SK-N-SH (cell line): ENCODE measurements around the gene MARCHF10. TPM values are rescaled to one million over a fixed set of nuclear protein-coding genes. Genes with fewer than 3 reads are reported as not detected.

Source experiments
- CTCF ChIA-PET: fragments of 300-600, 350-600 bp; formaldehyde crosslinking; extraction: SDS; loops from one replicate; lab custom pipeline; 2021; lab: Yijun Ruan, JAX
- POLR2A ChIA-PET: fragments of 350-600 bp; sonication (Branson Sonifier 250); formaldehyde crosslinking; extraction: SDS; loops from one replicate; lab custom pipeline; 2020; ENCODE audit warnings: antibody characterized with exemption, inconsistent platforms; lab: Yijun Ruan, JAX
- DNase-seq: peaks from one replicate; pipeline ENCODE4 v3.0.0; 2012
- H2AFZ ChIP-seq: fragments of 200-600 bp; sonication (generic); 2 replicates; pipeline ENCODE4 v1.8.1; 2016; ENCODE audit warnings: antibody characterized with exemption, mild to moderate bottlenecking, low read depth
- H3F3A ChIP-seq: fragments of 200-600 bp; sonication (generic); replicated peaks from 2 replicates; pipeline ENCODE3; 2016; ENCODE audit warnings: antibody characterized with exemption, mild to moderate bottlenecking; ENCODE audit not compliant: insufficient read depth
- H3K27ac ChIP-seq, 2 experiments: fragments of 200-500 bp in 1 of 2; fragments of 200-600 bp in 1 of 2; sonication (Bioruptor generic) in 1 of 2; sonication (generic), shearing (Covaris generic) in 1 of 2; 2 replicates each; pipeline versions ENCODE4 v1.5.1 to v1.6.1; 2014 to 2016; ENCODE audit warnings: low read depth in 2 of 2, inconsistent platforms in 1 of 2, low read length in 1 of 2, mild to moderate bottlenecking in 1 of 2, mixed read lengths in 1 of 2
- H3K27me3 ChIP-seq: fragments of 200-600 bp; sonication (generic), shearing (Covaris generic); 2 replicates; pipeline ENCODE4 v1.6.1; 2016; ENCODE audit warnings: mixed run types; ENCODE audit not compliant: insufficient read depth
- H3K36me3 ChIP-seq, 2 experiments: fragments of 200-500 bp in 1 of 2; fragments of 200-600 bp in 1 of 2; sonication (Bioruptor generic) in 1 of 2; sonication (generic) in 1 of 2; replicated peaks in 1 of 2; 2 replicates each; pipeline versions ENCODE3 to v1.5.1; 2014 to 2016; ENCODE audit warnings: low read length in 1 of 2, mild to moderate bottlenecking in 1 of 2; ENCODE audit not compliant: insufficient read depth in 2 of 2, control insufficient read depth in 1 of 2
- H3K4me1 ChIP-seq, 2 experiments: fragments of 200-500 bp in 1 of 2; fragments of 200-600 bp in 1 of 2; sonication (Bioruptor generic) in 1 of 2; sonication (generic), shearing (Covaris generic) in 1 of 2; 2 replicates each; pipeline versions ENCODE4 v1.5.1 to v1.6.1; 2014 to 2016; ENCODE audit warnings: low read depth in 1 of 2, low read length in 1 of 2, mixed run types in 1 of 2; ENCODE audit not compliant: insufficient read depth in 2 of 2, control insufficient read depth in 1 of 2
- H3K4me2 ChIP-seq: fragments of 200-600 bp; sonication (generic), shearing (Covaris generic); 2 replicates; pipeline ENCODE4 v1.6.1; 2017; ENCODE audit warnings: mixed run types
- H3K4me3 ChIP-seq, 2 experiments: fragments of 200-500 bp in 1 of 2; fragments of 200-600 bp in 1 of 2; sonication (Bioruptor generic) in 1 of 2; sonication (generic), shearing (Covaris generic) in 1 of 2; 2 replicates each; pipeline versions ENCODE4 v1.5.1 to v1.8.1; 2014 to 2016; ENCODE audit warnings: low read depth in 2 of 2, inconsistent platforms in 1 of 2, low read length in 1 of 2, mild to moderate bottlenecking in 1 of 2, mixed read lengths in 1 of 2, moderate library complexity in 1 of 2
- H3K79me2 ChIP-seq: fragments of 200-600 bp; sonication (generic); 2 replicates; pipeline ENCODE4 v1.8.1; 2017; ENCODE audit warnings: mild to moderate bottlenecking; ENCODE audit not compliant: insufficient read depth
- H3K9ac ChIP-seq: fragments of 200-600 bp; sonication (generic); 2 replicates; pipeline ENCODE4 v1.6.1; 2017; ENCODE audit warnings: mixed run types
- H3K9me2 ChIP-seq: fragments of 200-600 bp; sonication (generic); 2 replicates; pipeline ENCODE4 v1.6.1; 2017; ENCODE audit warnings: mixed run types
- H3K9me3 ChIP-seq: fragments of 200-600 bp; sonication (generic); 2 replicates; pipeline ENCODE4 v1.6.1; 2017; ENCODE audit warnings: mixed run types, mild to moderate bottlenecking, moderate library complexity
- H4K20me1 ChIP-seq: fragments of 200-600 bp; sonication (generic); 2 replicates; pipeline ENCODE4 v1.6.1; 2017; ENCODE audit warnings: mild to moderate bottlenecking, mixed run types; ENCODE audit not compliant: insufficient read depth
- CHD2 ChIP-seq: fragments of 150-350 bp; IDR thresholded peaks from 2 replicates; pipeline ENCODE4 v1.6.1; 2018; ENCODE audit warnings: low read length; ENCODE audit not compliant: partially characterized antibody
- EZH2phosphoT487 ChIP-seq: fragments of 200-600 bp; sonication (generic); IDR thresholded peaks from 2 replicates; pipeline ENCODE4 v1.6.1; 2017; ENCODE audit warnings: low read depth, mixed run types, mild to moderate bottlenecking, antibody characterized with exemption, moderate library complexity, borderline replicate concordance
- JUND ChIP-seq: IDR thresholded peaks from 2 replicates; pipeline ENCODE4 v1.4.0; 2012
- NFIC ChIP-seq: IDR thresholded peaks from 2 replicates; pipeline ENCODE4 v1.4.0; 2012; ENCODE audit warnings: borderline replicate concordance
- RXRA ChIP-seq: IDR thresholded peaks from 2 replicates; pipeline ENCODE4 v1.4.0; 2012; ENCODE audit warnings: low read depth, mild to moderate bottlenecking, borderline replicate concordance
- SMC3 ChIP-seq: IDR thresholded peaks from 2 replicates; pipeline ENCODE4 v1.6.1; 2012; ENCODE audit warnings: low read depth, low read length, improper control_type of control experiment
- TEAD4 ChIP-seq: IDR thresholded peaks from 2 replicates; pipeline ENCODE4 v1.4.0; 2012; ENCODE audit warnings: mild to moderate bottlenecking, borderline replicate concordance; ENCODE audit not compliant: insufficient read depth
- WGBS: methylation state at CpG from one replicate; pipeline ENCODE4 v1.1.6; 2017; ENCODE audit warnings: low lambda C conversion rate; 5-methylcytosine and 5-hydroxymethylcytosine counted together
- polyA plus RNA-seq, 3 experiments: library from polyadenylated mRNA; depleted of rRNA; stranded (reverse); fragments of >200 nt; gene quantifications; 2 replicates each; pipeline ENCODE4 v1.2.3, GENCODE V29; 2012
- TF ChIP-seq, protein P1 (sequence below): fragments of 200-600 bp; sonication (generic); IDR thresholded peaks from 2 replicates; pipeline ENCODE4 v1.6.1; 2017; ENCODE audit warnings: antibody characterized with exemption, mild to moderate bottlenecking, moderate library complexity
- TF ChIP-seq, protein P2 (sequence below): IDR thresholded peaks from 2 replicates; pipeline ENCODE4 v1.4.0; 2012; ENCODE audit warnings: low read depth, borderline replicate concordance
- TF ChIP-seq, protein P3 (sequence below): IDR thresholded peaks from 2 replicates; pipeline ENCODE4; 2012
- TF ChIP-seq, protein P4 (sequence below): fragments of 150-350 bp; IDR thresholded peaks from 2 replicates; pipeline ENCODE4 v1.6.1; 2016; ENCODE audit warnings: mild to moderate bottlenecking, low read depth, low read length

MARCHF10 gene
- polyA plus RNA-seq, 1 of the 3 experiments (the other 2 are of a cell fraction) = 0.16 TPM

DNA sequence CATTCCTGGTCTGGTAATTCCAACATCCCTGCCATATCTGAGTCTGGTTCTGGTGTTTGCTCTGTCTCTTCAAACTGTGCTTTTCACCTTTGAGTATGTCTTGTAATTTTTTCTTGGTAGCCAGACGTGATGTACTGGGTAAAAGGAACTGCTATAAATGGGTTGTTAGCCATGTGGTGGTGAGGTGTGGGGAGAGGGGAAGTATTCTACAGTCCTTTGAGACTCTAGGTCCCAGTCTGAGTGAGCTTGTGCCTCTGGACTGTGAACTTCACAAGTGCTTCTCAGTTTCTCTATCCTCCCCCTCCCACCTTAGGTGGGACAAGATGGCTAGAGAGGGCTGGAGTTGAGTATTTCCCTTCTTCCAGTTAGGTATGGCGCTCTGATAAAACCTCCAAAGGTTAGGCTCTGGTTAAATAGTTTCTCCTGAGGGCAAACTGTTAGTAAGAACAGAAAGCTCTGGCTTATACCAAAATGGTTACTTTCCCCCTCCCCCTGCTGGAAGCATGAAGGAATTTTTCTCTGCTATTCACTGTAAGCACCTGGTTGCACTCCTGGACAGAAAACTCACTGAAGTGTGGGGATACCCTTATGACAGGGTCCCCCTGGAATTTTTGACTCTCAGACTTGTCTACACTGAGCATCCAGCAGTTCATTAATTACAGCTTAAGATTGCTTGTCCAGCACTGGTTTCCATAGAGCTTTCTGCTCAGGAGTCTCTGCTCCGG lies 87.8 kb downstream of the MARCHF10 start:
- no peaks in the 10 kb centered on the region for H3K9me2 ChIP-seq
- no peak overlapping the region for H3K27ac ChIP-seq
- H3K4me2 ChIP-seq = no peak overlapping the region
- H3K9me3 ChIP-seq = 0 out of 2 replicates have a peak, but pooled peaks cover 5% of the 10 kb centered on the region
- no peak overlapping the region for H2AFZ ChIP-seq
- DNase-seq = no peak
- peaks cover 0 to 7% of the 10 kb centered on the region in 2 experiments for H3K36me3 ChIP-seq
- H3K27me3 ChIP-seq = no peaks in the 10 kb centered on the region
- peaks cover 4 to 6% of the 10 kb centered on the region in 2 experiments; a peak in 2 of 4 replicates for H3K4me1 ChIP-seq
- H3K4me3 ChIP-seq = no peak overlapping the region
- no peaks in the 10 kb centered on the region for H3K79me2 ChIP-seq
- ChIA-PET CTCF (interaction anchor here (0.8 to 2.3 kb wide), 8 partner anchors 9 to 523 kb away, joined by 3 to 8 read pairs (median 4); no protein-coding TSS in a partner anchor), POLR2A (interaction anchor here (0.7 kb wide), 1 partner anchor 1022 kb away, joined by 4 read pairs; no protein-coding TSS in a partner anchor)
- no peaks in the 10 kb centered on the region for H4K20me1 ChIP-seq
- TF ChIP-seq TEAD4 = no peak
- TF ChIP-seq JUND = no peak
- TF ChIP-seq, protein P1, sequence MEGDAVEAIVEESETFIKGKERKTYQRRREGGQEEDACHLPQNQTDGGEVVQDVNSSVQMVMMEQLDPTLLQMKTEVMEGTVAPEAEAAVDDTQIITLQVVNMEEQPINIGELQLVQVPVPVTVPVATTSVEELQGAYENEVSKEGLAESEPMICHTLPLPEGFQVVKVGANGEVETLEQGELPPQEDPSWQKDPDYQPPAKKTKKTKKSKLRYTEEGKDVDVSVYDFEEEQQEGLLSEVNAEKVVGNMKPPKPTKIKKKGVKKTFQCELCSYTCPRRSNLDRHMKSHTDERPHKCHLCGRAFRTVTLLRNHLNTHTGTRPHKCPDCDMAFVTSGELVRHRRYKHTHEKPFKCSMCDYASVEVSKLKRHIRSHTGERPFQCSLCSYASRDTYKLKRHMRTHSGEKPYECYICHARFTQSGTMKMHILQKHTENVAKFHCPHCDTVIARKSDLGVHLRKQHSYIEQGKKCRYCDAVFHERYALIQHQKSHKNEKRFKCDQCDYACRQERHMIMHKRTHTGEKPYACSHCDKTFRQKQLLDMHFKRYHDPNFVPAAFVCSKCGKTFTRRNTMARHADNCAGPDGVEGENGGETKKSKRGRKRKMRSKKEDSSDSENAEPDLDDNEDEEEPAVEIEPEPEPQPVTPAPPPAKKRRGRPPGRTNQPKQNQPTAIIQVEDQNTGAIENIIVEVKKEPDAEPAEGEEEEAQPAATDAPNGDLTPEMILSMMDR = peak; percentile 30; the same call in 1 of the 2 replicates
- H3K9ac ChIP-seq = no peak overlapping the region
- 98% methylated on average over 3 of the region's 3 CpGs for WGBS
- H3F3A ChIP-seq = peaks cover 6% of the 10 kb centered on the region

DNA sequence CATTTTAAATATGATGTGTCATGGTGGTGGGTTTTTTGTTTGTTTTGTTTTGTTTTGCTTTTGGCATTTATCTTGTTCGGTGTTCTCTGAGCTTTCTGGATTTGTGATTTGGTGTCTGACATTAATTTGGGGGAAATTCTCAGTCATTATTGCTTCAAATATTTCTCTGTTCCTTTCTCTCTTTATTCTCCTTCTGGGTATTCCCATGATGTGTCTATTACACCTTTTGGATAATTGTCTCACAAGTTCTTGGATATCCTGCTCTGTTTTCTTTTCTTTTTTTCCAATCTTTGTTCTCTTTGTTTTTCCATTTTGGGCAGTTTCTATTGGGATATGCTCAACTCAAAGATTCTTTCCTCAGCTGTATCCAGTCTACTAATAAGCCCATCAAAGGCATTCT lies 88.5 kb downstream of the MARCHF10 start:
- Histone ChIP-seq H3K79me2 (no peaks in the 10 kb centered on the region), H3K4me3 (no peak overlapping the region), H4K20me1 (no peaks in the 10 kb centered on the region), H3K27ac (peak overlapping the region; percentile 68 to 78; a peak in 2 of 4 replicates), H3F3A (peaks cover 6% of the 10 kb centered on the region), H3K27me3 (no peaks in the 10 kb centered on the region), H3K9me3 (0 out of 2 replicates have a peak, but pooled peaks cover 5% of the 10 kb centered on the region), H2AFZ (no peak overlapping the region), H3K9me2 (no peaks in the 10 kb centered on the region), H3K9ac (no peak overlapping the region), H3K4me1 (peaks cover 4 to 6% of the 10 kb centered on the region in 2 experiments; a peak in 2 of 4 replicates), H3K4me2 (no peak overlapping the region), H3K36me3 (peaks cover 0 to 7% of the 10 kb centered on the region in 2 experiments)
- ChIA-PET CTCF (no interaction called here), POLR2A (interaction anchor here (0.7 kb wide), 1 partner anchor 1023 kb away, joined by 4 read pairs; no protein-coding TSS in a partner anchor)
- WGBS = 98% methylated on average over 1 of the region's 1 CpG
- no peak for DNase-seq
- TF ChIP-seq, protein P2, sequence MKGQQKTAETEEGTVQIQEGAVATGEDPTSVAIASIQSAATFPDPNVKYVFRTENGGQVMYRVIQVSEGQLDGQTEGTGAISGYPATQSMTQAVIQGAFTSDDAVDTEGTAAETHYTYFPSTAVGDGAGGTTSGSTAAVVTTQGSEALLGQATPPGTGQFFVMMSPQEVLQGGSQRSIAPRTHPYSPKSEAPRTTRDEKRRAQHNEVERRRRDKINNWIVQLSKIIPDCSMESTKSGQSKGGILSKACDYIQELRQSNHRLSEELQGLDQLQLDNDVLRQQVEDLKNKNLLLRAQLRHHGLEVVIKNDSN = no peak

DNA sequence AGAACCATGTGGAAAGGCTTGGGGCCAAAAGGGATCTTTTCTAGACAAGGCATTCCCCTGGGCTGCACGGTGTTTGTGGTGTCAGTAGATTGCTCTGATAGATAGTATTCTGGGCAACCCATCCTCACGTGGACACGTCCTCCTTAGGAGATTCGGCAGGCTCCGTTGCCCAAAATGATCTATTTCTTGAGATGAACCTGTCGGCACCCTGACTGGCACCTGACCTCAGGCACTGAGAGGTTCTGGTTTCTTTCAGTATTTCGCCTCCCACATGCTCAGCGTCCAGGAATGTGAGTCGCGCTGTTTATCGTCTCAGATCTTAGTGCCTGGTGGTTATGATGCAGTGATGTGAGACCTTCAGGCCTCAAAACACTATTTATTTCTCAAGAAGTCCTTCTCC lies 89.7 kb downstream of the MARCHF10 start:
- Histone ChIP-seq H2AFZ (no peak overlapping the region), H3K27me3 (no peaks in the 10 kb centered on the region), H3K4me3 (no peak overlapping the region), H3K9me2 (no peaks in the 10 kb centered on the region), H3K79me2 (no peaks in the 10 kb centered on the region), H3K36me3 (peaks cover 0 to 7% of the 10 kb centered on the region in 2 experiments), H3K4me2 (peak overlapping the region; percentile 28), H3K27ac (peak overlapping the region; percentile 68 to 78), H3K9ac (no peak overlapping the region), H3F3A (peaks cover 6% of the 10 kb centered on the region), H4K20me1 (no peaks in the 10 kb centered on the region), H3K9me3 (0 out of 2 replicates have a peak, but pooled peaks cover 5% of the 10 kb centered on the region), H3K4me1 (peaks cover 4 to 10% of the 10 kb centered on the region in 2 experiments; a peak in 3 of 4 replicates)
- no peak for DNase-seq
- WGBS = 26% methylated on average over 11 of the region's 11 CpGs
- POLR2A ChIA-PET = no interaction called here
- CTCF ChIA-PET = no interaction called here
- TF ChIP-seq NFIC = peak; percentile 95
- TF ChIP-seq, protein P3, sequence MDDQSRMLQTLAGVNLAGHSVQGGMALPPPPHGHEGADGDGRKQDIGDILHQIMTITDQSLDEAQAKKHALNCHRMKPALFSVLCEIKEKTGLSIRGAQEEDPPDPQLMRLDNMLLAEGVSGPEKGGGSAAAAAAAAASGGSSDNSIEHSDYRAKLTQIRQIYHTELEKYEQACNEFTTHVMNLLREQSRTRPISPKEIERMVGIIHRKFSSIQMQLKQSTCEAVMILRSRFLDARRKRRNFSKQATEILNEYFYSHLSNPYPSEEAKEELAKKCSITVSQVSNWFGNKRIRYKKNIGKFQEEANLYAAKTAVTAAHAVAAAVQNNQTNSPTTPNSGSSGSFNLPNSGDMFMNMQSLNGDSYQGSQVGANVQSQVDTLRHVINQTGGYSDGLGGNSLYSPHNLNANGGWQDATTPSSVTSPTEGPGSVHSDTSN = peak; percentile 99
- TF ChIP-seq SMC3 = no peak; the same call in 1 of the 2 replicates
- TF ChIP-seq, protein P4, sequence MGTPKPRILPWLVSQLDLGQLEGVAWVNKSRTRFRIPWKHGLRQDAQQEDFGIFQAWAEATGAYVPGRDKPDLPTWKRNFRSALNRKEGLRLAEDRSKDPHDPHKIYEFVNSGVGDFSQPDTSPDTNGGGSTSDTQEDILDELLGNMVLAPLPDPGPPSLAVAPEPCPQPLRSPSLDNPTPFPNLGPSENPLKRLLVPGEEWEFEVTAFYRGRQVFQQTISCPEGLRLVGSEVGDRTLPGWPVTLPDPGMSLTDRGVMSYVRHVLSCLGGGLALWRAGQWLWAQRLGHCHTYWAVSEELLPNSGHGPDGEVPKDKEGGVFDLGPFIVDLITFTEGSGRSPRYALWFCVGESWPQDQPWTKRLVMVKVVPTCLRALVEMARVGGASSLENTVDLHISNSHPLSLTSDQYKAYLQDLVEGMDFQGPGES = no peak
- TF ChIP-seq JUND = peak; percentile 99
- no peak for TF ChIP-seq CHD2
- TF ChIP-seq RXRA = peak; percentile 100
- peak; percentile 100 for TF ChIP-seq TEAD4
- no peak for TF ChIP-seq EZH2phosphoT487
- TF ChIP-seq, protein P1 = no peak
